Limb (tissue), 2 donors: ENCODE results near the gene NAV2.
"Not testable (repeated sequence)": the region's sequence is repeated elsewhere in the genome, so short reads cannot be mapped to it uniquely, and the experiment has no call there.

Experiments used
- DNase-seq, 2 donors: peaks; one replicate each; pipeline ENCODE4 v3.0.0-alpha.2; 2016; ENCODE audit errors: extremely low spot score in 2 of 2

Gene NAV2

GRCh38 chr11:19995145-19995544 is 282.5 kb downstream of the NAV2 start:
- DNase-seq, result no peak

- no peak for DNase-seq
Measured at GRCh38 chr11:19996571-19996970, 283.9 kb downstream of the NAV2 start.

GRCh38 chr11:20000022-20000350 is 287.3 kb downstream of the NAV2 start:
- no peak for DNase-seq

- DNase-seq, result no peak
Measured at GRCh38 chr11:20000351-20001134, 287.9 kb downstream of the NAV2 start.

- DNase-seq, result no peak
Measured at GRCh38 chr11:20002312-20003216, 289.9 kb downstream of the NAV2 start.

- no peak for DNase-seq
Measured at GRCh38 chr11:20003351-20003750, 290.7 kb downstream of the NAV2 start.

GRCh38 chr11:20004866-20005265 is 292.2 kb downstream of the NAV2 start:
- no peak for DNase-seq

GRCh38 chr11:20005747-20006146 is 293.1 kb downstream of the NAV2 start:
- DNase-seq, result no peak

- DNase-seq, result not testable (repeated sequence)
Measured at GRCh38 chr11:20006618-20007017, 294.0 kb downstream of the NAV2 start.

GRCh38 chr11:20007386-20007785 is 294.7 kb downstream of the NAV2 start:
- DNase-seq, result no peak

GRCh38 chr11:20008190-20008870 is 295.7 kb downstream of the NAV2 start:
- no peak for DNase-seq

- DNase-seq, result no peak
Measured at GRCh38 chr11:20008871-20009644, 296.4 kb downstream of the NAV2 start.

GRCh38 chr11:20010156-20010850 is 297.7 kb downstream of the NAV2 start:
- DNase-seq, result no peak

- no peak for DNase-seq
Measured at GRCh38 chr11:20010851-20011225, 298.2 kb downstream of the NAV2 start.

- no peak for DNase-seq
Measured at GRCh38 chr11:20011307-20011951, 298.8 kb downstream of the NAV2 start.

GRCh38 chr11:20013346-20014066 is 300.9 kb downstream of the NAV2 start:
- no peak for DNase-seq

GRCh38 chr11:20014067-20014402 is 301.4 kb downstream of the NAV2 start:
- DNase-seq, result no peak

- DNase-seq, result no peak
Measured at GRCh38 chr11:20015101-20015500, 302.5 kb downstream of the NAV2 start.

- no peak for DNase-seq
Measured at GRCh38 chr11:20015529-20016427, 303.1 kb downstream of the NAV2 start.
